AG04449 (cell line): ENCODE measurements around the gene CCDC107.

Experiments
- CTCF ChIA-PET: fragments of 350-600 bp; formaldehyde crosslinking; extraction: SDS; loops from one replicate; lab custom pipeline; 2021; ENCODE audit warnings: antibody characterized with exemption; lab: Yijun Ruan, JAX
- POLR2A ChIA-PET: fragments of 400-600, 350-600 bp; formaldehyde crosslinking; extraction: SDS; loops from one replicate; lab custom pipeline; 2020; ENCODE audit warnings: antibody characterized with exemption, inconsistent platforms; lab: Yijun Ruan, JAX
- DNase-seq: peaks from one replicate; pipeline ENCODE4 v3.0.0-alpha.2; 2010; ENCODE audit warnings: low read depth, low spot score
- H3K4me3 ChIP-seq: 2 replicates; pipeline ENCODE4 v1.5.1; 2011; ENCODE audit warnings: low read depth, mild to moderate bottlenecking, control low read depth, low read length
- TF ChIP-seq, protein P1 (sequence below): IDR thresholded peaks from one replicate; pipeline ENCODE4 v1.5.1; 2011; ENCODE audit warnings: mild to moderate bottlenecking, moderate library complexity, low read length, control low read depth, inconsistent platforms; ENCODE audit not compliant: insufficient read depth; ENCODE audit errors: missing control alignments

The CCDC107 gene

DNA sequence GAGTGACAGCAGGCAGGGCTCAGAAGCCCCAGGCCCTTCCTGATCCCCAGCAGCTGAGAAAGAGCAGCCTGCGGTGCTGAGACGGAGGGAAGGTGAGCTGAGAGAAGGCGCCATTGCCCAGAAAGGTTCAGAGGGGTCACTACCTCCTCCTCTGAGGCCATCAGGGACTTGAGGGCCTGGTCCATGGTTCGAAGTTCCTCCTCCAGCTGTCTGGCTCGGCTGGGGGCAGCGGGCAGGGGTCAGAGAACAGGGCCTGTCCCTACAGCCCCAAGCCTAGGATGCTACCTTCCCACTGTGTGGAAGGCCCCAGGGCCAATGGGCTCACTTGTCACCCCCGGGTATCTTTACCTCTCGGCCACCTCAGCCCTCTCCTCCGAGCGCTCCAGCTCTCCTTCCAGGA is 26.8 kb downstream of the CCDC107 start:
- TF ChIP-seq, protein P1, sequence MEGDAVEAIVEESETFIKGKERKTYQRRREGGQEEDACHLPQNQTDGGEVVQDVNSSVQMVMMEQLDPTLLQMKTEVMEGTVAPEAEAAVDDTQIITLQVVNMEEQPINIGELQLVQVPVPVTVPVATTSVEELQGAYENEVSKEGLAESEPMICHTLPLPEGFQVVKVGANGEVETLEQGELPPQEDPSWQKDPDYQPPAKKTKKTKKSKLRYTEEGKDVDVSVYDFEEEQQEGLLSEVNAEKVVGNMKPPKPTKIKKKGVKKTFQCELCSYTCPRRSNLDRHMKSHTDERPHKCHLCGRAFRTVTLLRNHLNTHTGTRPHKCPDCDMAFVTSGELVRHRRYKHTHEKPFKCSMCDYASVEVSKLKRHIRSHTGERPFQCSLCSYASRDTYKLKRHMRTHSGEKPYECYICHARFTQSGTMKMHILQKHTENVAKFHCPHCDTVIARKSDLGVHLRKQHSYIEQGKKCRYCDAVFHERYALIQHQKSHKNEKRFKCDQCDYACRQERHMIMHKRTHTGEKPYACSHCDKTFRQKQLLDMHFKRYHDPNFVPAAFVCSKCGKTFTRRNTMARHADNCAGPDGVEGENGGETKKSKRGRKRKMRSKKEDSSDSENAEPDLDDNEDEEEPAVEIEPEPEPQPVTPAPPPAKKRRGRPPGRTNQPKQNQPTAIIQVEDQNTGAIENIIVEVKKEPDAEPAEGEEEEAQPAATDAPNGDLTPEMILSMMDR, result no peak
- peak overlapping the region; percentile 34 for H3K4me3 ChIP-seq
- ChIA-PET CTCF (interaction anchor here (1.3 to 5.3 kb wide), 5 partner anchors 9 to 45 kb away, joined by 4 to 35 read pairs (median 5); partner anchors contain the start of gene ARHGEF39), POLR2A (interaction anchor here (2.1 to 15.8 kb wide), 3 partner anchors 10 to 44 kb away, joined by 5 to 325 read pairs (median 28); partner anchors contain the start of genes CA9, CREB3 and TLN1)
- DNase-seq, result no peak

DNA sequence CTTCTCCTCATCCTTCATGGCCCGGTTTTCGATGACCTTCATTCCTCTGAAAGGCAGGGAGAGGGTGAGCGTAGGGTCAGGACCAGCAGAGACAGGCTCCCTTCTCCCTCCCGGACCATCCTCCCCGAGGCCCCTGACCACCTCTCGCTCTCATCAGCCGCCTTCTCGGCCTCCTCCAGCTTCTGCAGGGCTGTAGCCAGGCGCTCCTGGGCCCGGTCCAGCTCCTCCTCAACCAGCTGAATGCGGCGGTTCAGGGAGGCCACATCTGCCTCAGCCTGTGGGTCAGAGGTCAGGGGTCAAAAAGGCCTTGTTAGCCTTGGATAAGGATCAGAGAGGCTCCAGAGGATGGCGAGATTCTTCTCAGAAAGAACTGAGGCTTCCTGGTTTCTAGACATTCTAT is 27.4 kb downstream of the CCDC107 start:
- DNase-seq, result no peak
- TF ChIP-seq, protein P1, result no peak
- peak overlapping the region; percentile 34 for H3K4me3 ChIP-seq
- CTCF ChIA-PET, result interaction anchor here (1.3 to 5.3 kb wide), 3 partner anchors 12 to 26 kb away, joined by 4 to 35 read pairs (median 33); partner anchors contain the start of gene ARHGEF39
- POLR2A ChIA-PET, result interaction anchor here (2.1 to 15.8 kb wide), 3 partner anchors 9 to 43 kb away, joined by 5 to 325 read pairs (median 28); partner anchors contain the start of genes CA9, CREB3 and TLN1

DNA sequence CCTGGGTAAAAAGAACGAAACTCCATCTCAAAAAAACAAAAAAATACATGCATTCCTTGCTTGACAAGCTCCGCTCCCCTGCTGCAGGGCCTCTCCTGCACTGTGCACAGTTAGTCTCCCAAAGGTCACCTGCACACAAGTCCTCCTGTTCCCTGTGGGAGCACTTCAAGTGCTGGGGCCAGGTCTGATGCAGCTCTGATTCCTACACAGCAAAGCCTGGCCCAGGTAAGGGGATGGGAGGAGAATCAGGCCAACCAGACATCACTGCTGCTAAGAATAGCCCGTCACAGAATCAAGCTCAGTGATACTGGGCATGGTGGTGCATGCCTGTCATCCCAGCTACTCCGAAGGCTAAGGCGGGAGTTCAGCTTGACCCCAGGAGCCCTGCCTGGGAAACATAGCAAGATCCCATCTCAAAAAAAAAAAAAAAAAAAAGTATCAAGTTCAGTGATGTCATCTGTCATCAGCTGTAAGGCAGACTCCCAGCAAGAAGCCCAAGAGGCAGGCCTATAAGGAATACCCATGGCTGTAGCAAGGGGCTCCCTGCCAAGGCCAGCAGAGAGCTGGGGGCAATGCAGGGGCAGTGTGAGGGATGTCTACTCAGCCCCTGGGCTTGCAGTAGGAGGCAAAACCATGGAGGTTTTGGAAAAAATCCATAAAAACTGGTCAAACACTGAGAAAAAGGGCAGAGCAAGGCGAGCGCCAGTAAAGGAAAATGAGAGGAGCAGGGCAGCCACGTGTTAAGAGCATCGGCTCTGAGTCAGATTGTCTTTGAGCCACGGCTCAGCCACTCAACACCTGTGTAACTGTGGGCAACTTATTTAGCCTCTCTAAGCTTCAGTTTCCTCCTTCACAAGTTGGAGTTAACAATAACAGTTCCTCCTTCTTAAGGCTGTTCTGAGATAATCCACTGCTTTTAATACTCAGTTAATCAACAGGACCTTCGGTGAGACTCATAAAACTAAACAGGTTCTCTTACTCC is 28.4 kb downstream of the CCDC107 start:
- TF ChIP-seq, protein P1, result no peak
- ChIA-PET POLR2A (interaction anchor here (0.7 to 15.8 kb wide), 11 partner anchors 8 to 87 kb away, joined by 3 to 325 read pairs (median 5); partner anchors contain the start of genes ARHGEF39, CA9, CCDC107 and CREB3), CTCF (interaction anchor here (1.0 to 34.3 kb wide), 6 partner anchors 11 to 31 kb away, joined by 4 to 816 read pairs (median 30); partner anchors contain the start of genes ARHGEF39, CCDC107, CREB3 and RMRP)
- peak overlapping the region; percentile 97 for H3K4me3 ChIP-seq
- DNase-seq, result no peak

DNA sequence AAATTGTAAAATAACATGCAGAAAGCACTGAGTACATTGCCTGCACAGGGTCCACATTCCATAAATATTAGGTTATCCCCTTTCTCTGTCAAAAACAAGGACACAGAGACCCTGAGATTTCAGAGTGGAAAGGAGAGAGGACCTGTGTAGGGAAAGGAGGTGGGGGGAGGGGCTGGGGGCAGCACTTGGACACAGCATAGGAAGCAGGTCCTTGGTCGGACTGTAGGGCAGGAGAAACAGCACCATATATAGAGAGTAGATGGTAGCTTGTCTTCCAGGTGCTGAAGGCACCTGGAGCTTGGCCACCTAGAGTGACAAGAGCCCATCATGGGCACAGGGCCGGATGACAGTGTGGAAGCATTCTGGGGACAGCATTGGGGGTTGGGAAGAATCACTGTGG is 29.2 kb downstream of the CCDC107 start:
- ChIA-PET POLR2A (interaction anchor here (0.7 to 15.8 kb wide), 10 partner anchors 7 to 72 kb away, joined by 3 to 325 read pairs (median 20); partner anchors contain the start of genes ARHGEF39, CA9, CCDC107 and CREB3), CTCF (interaction anchor here (1.2 to 34.3 kb wide), 6 partner anchors 10 to 84 kb away, joined by 5 to 816 read pairs (median 26); partner anchors contain the start of genes CCDC107, CREB3, RMRP and TLN1)
- H3K4me3 ChIP-seq, result peak overlapping the region; percentile 97
- no peak for DNase-seq
- TF ChIP-seq, protein P1, result no peak

DNA sequence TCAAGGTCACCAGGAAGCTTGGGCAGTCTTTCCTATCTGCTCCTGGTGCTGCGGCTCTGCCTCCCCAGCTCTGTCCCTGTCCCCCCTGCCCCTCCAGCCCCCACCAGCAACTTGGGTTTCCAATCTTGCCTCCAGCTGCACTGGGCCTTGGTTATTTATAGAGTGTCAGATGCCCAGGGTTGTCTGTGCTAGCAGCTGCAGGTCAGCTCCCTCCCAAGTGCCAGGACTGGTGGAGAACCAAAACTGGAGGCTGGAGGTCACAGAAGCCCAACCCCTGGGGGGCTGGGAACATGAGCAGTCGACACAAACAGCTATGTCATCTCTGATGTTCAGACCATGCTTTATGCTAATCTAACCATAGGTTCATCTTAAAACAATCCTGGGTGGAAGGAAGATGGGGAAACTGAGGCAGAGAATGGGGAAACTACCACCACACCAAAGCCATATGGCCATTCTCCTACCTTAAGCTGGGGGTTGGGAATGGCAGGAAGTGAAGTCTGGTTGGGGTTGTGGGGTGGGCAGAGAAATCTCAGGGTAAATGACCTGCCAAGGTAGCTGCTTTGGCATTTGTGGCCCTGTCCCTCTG is 30.0 kb downstream of the CCDC107 start:
- ChIA-PET CTCF (interaction anchor here (1.2 to 34.3 kb wide), 7 partner anchors 9 to 84 kb away, joined by 4 to 816 read pairs (median 24); partner anchors contain the start of genes CCDC107, CREB3, RMRP and TLN1), POLR2A (interaction anchor here (0.6 to 15.8 kb wide), 13 partner anchors 8 to 124 kb away, joined by 3 to 325 read pairs (median 6); partner anchors contain the start of genes ARHGEF39, CA9, CCDC107 and CREB3)
- TF ChIP-seq, protein P1, result no peak
- H3K4me3 ChIP-seq, result peak overlapping the region; percentile 97
- no peak for DNase-seq
